AG09309 (cell line): ENCODE measurements around the gene TRIM24.

Experiments used
- DNase-seq: peaks from one replicate; pipeline ENCODE4 v3.0.0-alpha.2; 2010; ENCODE audit warnings: low read depth
- H3K4me3 ChIP-seq: 2 replicates; pipeline ENCODE4 v1.5.1; 2011; ENCODE audit warnings: mild to moderate bottlenecking, low read depth, low read length, moderate library complexity; ENCODE audit not compliant: control insufficient read depth
- CTCF ChIP-seq: IDR thresholded peaks from 2 replicates; pipeline ENCODE4 v1.5.1; 2011; ENCODE audit warnings: mild to moderate bottlenecking, low read depth, low read length, inconsistent platforms; ENCODE audit not compliant: insufficient read depth, control insufficient read depth; ENCODE audit errors: missing control alignments

Gene TRIM24

DNA sequence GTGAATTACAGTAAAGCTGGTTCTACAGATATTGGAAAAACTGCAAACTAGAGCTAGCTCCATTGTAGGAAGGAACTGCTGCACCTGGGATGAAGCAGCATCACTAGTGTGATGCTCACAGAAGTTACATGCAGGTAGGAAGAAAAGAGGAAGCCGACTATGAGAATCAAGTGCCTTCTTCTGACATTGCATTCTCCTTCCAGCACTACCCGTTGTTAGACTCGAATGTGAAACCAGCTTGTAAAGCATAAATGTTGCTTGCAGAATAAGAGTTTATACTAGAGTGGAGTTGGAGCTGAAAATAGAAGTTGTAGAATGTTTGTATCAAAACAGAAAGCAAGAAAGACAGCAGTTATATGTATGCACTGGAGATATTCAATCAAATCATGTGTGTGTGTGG is 49.9 kb downstream of the TRIM24 start:
- no peak for TF ChIP-seq CTCF
- DNase-seq = no peak
- no peak overlapping the region for H3K4me3 ChIP-seq

GRCh38 chr7:138512092-138512858 is 52.2 kb downstream of the TRIM24 start:
- H3K4me3 ChIP-seq = no peak overlapping the region
- TF ChIP-seq CTCF = no peak
- DNase-seq = no peak

- TF ChIP-seq CTCF = no peak
- H3K4me3 ChIP-seq = no peak overlapping the region
- DNase-seq = no peak
Observed at GRCh38 chr7:138512885-138513284, 52.8 kb downstream of the TRIM24 start.

GRCh38 chr7:138513344-138513871 is 53.3 kb downstream of the TRIM24 start:
- H3K4me3 ChIP-seq = no peak overlapping the region
- DNase-seq = no peak
- TF ChIP-seq CTCF = no peak

GRCh38 chr7:138514044-138514443 is 54.0 kb downstream of the TRIM24 start:
- no peak for DNase-seq
- no peak for TF ChIP-seq CTCF
- no peak overlapping the region for H3K4me3 ChIP-seq

GRCh38 chr7:138515001-138515528 is 55.0 kb downstream of the TRIM24 start:
- no peak overlapping the region for H3K4me3 ChIP-seq
- no peak for DNase-seq
- TF ChIP-seq CTCF = no peak
